ENCODE measurements around the gene PLCD4. TPM values are rescaled to one million over a fixed set of nuclear protein-coding genes. Genes with fewer than 3 reads are reported as not detected.

The PLCD4 gene
- total RNA-seq, 3 donors from 2014 or later, result 1.8 to 8.0 (median 2.6) TPM

- Histone ChIP-seq H3K4me3 (no peak overlapping the region), H3K27me3 (no peaks in the 10 kb centered on the region), H3K4me1 (no peaks in the 10 kb centered on the region), H3K36me3 (peaks cover 27% of the 10 kb centered on the region), H3K9me3 (no peaks in the 10 kb centered on the region), H3K27ac (no peak overlapping the region)
- DNase-seq (ENCODE audit: low spot score in 2 of 2), result no peak
- TF ChIP-seq POLR2AphosphoS5 (IDR thresholded peaks at IDR 0.05) (no peak), CTCF (IDR thresholded peaks at IDR 0.05) (no peak), POLR2A (IDR thresholded peaks at IDR 0.05) (no peak)
- intact Hi-C loops (cut with DNase I; ENCODE audit: low total_unique reads), result no loop called here
These were observed 35.1 kb downstream of the PLCD4 start for GRCh38 chr2:218642786-218643185.

GRCh38 chr2:218643751-218644310, 36.1 kb downstream of the PLCD4 start:
- Histone ChIP-seq H3K36me3 (peaks cover 18% of the 10 kb centered on the region), H3K27me3 (no peaks in the 10 kb centered on the region), H3K4me1 (no peaks in the 10 kb centered on the region), H3K27ac (no peak overlapping the region), H3K9me3 (no peaks in the 10 kb centered on the region), H3K4me3 (no peak overlapping the region)
- no peak for DNase-seq (ENCODE audit: low spot score in 2 of 2)
- no peak for TF ChIP-seq POLR2AphosphoS5 (IDR thresholded peaks at IDR 0.05)
- TF ChIP-seq CTCF (IDR thresholded peaks at IDR 0.05), result no peak
- no peak for TF ChIP-seq POLR2A (IDR thresholded peaks at IDR 0.05)
- intact Hi-C loops (cut with DNase I; ENCODE audit: low total_unique reads), result no loop called here

GRCh38 chr2:218644721-218645120, 37.0 kb downstream of the PLCD4 start:
- Histone ChIP-seq H3K36me3 (peaks cover 20% of the 10 kb centered on the region), H3K4me1 (no peaks in the 10 kb centered on the region), H3K9me3 (no peaks in the 10 kb centered on the region), H3K27ac (no peak overlapping the region), H3K27me3 (no peaks in the 10 kb centered on the region), H3K4me3 (no peak overlapping the region)
- intact Hi-C loops (cut with DNase I; ENCODE audit: low total_unique reads), result no loop called here
- TF ChIP-seq CTCF (IDR thresholded peaks at IDR 0.05) (no peak), POLR2A (IDR thresholded peaks at IDR 0.05) (no peak), POLR2AphosphoS5 (IDR thresholded peaks at IDR 0.05) (no peak)
- no peak for DNase-seq (ENCODE audit: low spot score in 2 of 2)

- intact Hi-C loops (cut with DNase I; ENCODE audit: low total_unique reads), result no loop called here
- Histone ChIP-seq H3K4me3 (no peak overlapping the region), H3K27ac (no peak overlapping the region), H3K4me1 (no peaks in the 10 kb centered on the region), H3K9me3 (no peaks in the 10 kb centered on the region), H3K36me3 (peaks cover 21% of the 10 kb centered on the region), H3K27me3 (no peaks in the 10 kb centered on the region)
- DNase-seq (ENCODE audit: low spot score in 2 of 2), result no peak
- TF ChIP-seq POLR2AphosphoS5 (IDR thresholded peaks at IDR 0.05), result no peak
- no peak for TF ChIP-seq POLR2A (IDR thresholded peaks at IDR 0.05)
- TF ChIP-seq CTCF (IDR thresholded peaks at IDR 0.05), result no peak
These were observed 37.4 kb downstream of the PLCD4 start for GRCh38 chr2:218645126-218645525.

GRCh38 chr2:218648088-218648786, 40.5 kb downstream of the PLCD4 start:
- TF ChIP-seq POLR2AphosphoS5 (IDR thresholded peaks at IDR 0.05) (no peak), CTCF (IDR thresholded peaks at IDR 0.05) (peak; percentile 50 to 67 (median 54)), POLR2A (IDR thresholded peaks at IDR 0.05) (no peak)
- no peak overlapping the region for H3K27ac ChIP-seq
- DNase-seq (ENCODE audit: low spot score in 2 of 2), result no peak
- peaks cover 32% of the 10 kb centered on the region for H3K36me3 ChIP-seq
- intact Hi-C loops (cut with DNase I; ENCODE audit: low total_unique reads), result no loop called here
- H3K4me1 ChIP-seq, result no peaks in the 10 kb centered on the region
- H3K9me3 ChIP-seq, result no peaks in the 10 kb centered on the region
- H3K27me3 ChIP-seq, result no peaks in the 10 kb centered on the region
- H3K4me3 ChIP-seq, result no peak overlapping the region
